HG03558 (cell line): ENCODE results near the gene CREB1.

Experiments
- ATAC-seq: cut with Tn5 transposase; IDR thresholded peaks from one replicate; pipeline ENCODE4 v1.9.1; 2021; ENCODE audit warnings: moderate number of reproducible peaks; ENCODE audit not compliant: unreplicated experiment; ENCODE audit errors: extremely low read depth

The CREB1 gene

GRCh38 chr2:207534417-207534816 lies 4.7 kb downstream of the CREB1 start:
- ATAC-seq, result no peak

- no peak for ATAC-seq
These were observed 9.7 kb downstream of the CREB1 start for GRCh38 chr2:207539470-207539869.

GRCh38 chr2:207540431-207540830 lies 10.7 kb downstream of the CREB1 start:
- no peak for ATAC-seq

GRCh38 chr2:207541933-207542332 lies 12.2 kb downstream of the CREB1 start:
- ATAC-seq, result no peak

- no peak for ATAC-seq
These were observed 13.5 kb downstream of the CREB1 start for GRCh38 chr2:207543272-207543671.

- no peak for ATAC-seq
These were observed 17.1 kb downstream of the CREB1 start for GRCh38 chr2:207546822-207547221.

GRCh38 chr2:207549145-207549544 lies 19.4 kb downstream of the CREB1 start:
- ATAC-seq, result no peak

- ATAC-seq, result no peak
These were observed 28.3 kb downstream of the CREB1 start for GRCh38 chr2:207558079-207558491.

GRCh38 chr2:207561386-207562080 lies 31.8 kb downstream of the CREB1 start:
- ATAC-seq, result no peak

- ATAC-seq, result no peak
These were observed 36.2 kb downstream of the CREB1 start for GRCh38 chr2:207565736-207566500.

- ATAC-seq, result no peak
These were observed 37.9 kb downstream of the CREB1 start for GRCh38 chr2:207567671-207568070.

GRCh38 chr2:207571370-207571769 lies 41.6 kb downstream of the CREB1 start:
- ATAC-seq, result no peak

- ATAC-seq, result no peak
These were observed 55.2 kb downstream of the CREB1 start for GRCh38 chr2:207584952-207585351.

- ATAC-seq, result no peak
These were observed 57.5 kb downstream of the CREB1 start for GRCh38 chr2:207587305-207587704.

- no peak for ATAC-seq
These were observed 59.4 kb downstream of the CREB1 start for GRCh38 chr2:207589143-207589542.

GRCh38 chr2:207593277-207593676 lies 63.5 kb downstream of the CREB1 start:
- no peak for ATAC-seq

- ATAC-seq, result no peak
These were observed 64.5 kb downstream of the CREB1 start for GRCh38 chr2:207594264-207594663.

- ATAC-seq, result no peak
These were observed 65.0 kb downstream of the CREB1 start for GRCh38 chr2:207594731-207595130.

GRCh38 chr2:207599636-207600035 lies 69.9 kb downstream of the CREB1 start:
- no peak for ATAC-seq

GRCh38 chr2:207600231-207600630 lies 70.5 kb downstream of the CREB1 start:
- ATAC-seq, result no peak

- no peak for ATAC-seq
These were observed 72.0 kb downstream of the CREB1 start for GRCh38 chr2:207601774-207602173.

- ATAC-seq, result no peak
These were observed 73.7 kb downstream of the CREB1 start for GRCh38 chr2:207603486-207603885.
